Fibroblast of skin of scalp (primary cell): ENCODE results near the gene SLC45A1.
"Not testable (repeated sequence)": the region's sequence is repeated elsewhere in the genome, so short reads cannot be mapped to it uniquely, and the experiment has no call there.

ENCODE experiments used
- DNase-seq: peaks from one replicate; pipeline ENCODE4 v3.0.0-alpha.2; 2013

The SLC45A1 gene

DNA sequence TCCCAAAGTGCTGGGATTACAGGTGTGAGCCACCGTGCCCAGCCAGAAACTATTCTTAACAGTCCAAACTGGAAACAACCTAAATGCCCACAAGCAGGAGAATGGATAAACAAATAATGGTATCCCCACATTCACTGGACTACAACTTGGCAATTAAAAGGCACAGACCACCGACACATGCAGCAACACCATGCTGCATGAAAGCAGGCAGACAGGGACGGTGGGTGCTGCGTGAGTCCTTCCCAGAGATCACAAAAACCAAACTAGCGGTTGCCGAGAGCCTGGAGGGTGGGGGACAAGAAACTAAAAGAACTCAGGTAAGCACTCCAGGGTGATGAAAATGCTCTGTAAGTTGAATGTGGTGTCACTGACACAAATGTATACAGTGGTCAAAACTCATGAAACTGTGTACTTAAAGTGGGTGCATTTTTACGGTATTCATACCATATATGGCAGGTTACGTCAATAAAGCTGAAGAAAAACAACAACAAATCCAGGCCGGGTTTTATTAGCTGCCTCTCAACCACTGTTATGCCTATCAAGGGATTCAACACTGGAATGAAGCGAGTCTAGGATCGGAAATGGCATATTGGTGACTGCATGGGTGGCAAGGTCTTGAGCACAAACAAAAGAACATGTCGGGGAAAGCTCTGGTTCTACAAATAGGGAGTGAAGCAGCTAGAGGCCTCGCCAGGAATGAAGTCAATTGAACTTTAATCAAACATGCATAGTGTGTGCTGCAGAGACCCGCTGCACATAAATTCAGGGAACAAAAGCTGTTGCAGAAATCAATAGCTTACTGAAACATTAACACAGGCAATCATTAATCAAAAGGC, 52.4 kb downstream of the SLC45A1 start:
- DNase-seq = peak; percentile 71

DNA sequence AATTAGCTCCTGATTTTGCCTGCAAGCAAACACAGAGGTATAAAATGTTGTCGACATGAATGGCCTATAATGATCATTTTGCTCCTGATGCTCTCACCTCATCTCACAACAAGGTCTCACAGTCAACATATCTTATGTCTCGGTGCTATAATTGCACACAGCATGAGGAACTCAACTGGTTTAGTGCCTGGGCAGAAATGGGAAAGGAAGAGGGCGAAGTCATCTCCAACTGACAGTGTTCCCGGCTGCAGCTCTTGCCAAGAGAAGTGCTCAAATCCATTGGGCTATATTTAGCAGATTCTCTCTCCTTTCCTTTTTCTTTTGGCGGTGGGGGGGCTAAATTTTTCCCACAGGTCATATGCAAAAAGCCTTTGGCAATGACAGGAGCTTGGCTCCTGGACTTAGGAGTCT, 53.0 kb downstream of the SLC45A1 start:
- peak; percentile 36 for DNase-seq

DNA sequence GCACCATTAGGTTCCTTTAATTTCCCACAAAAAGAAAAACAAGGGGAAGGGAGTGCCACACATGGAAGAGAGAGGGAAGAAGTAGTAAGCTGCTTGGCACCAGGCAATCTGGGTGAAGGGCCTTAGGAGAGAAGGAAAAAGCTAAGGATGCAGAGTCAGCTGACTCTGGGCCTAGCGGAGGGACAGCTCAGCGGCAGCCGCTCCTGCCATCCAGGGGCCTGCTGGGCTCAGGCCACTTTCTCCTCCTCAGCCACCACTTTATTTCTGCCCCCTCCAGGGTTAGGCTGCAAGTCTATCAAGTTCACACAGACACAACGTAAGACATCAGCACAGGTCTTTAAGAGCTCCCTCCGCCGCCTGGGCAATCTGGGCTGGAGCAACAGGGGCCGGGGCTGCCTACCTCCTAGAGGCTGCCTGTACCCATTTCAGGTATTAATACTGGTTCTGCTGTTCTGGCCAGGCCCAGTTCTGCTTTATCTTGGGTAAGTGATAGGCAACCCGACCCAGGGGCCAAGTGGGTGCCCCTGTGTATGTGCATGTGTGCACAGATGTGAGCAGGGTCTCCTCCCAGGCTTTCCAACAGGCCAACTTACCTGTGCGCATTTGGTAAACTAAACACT, 53.6 kb downstream of the SLC45A1 start:
- no peak for DNase-seq

DNA sequence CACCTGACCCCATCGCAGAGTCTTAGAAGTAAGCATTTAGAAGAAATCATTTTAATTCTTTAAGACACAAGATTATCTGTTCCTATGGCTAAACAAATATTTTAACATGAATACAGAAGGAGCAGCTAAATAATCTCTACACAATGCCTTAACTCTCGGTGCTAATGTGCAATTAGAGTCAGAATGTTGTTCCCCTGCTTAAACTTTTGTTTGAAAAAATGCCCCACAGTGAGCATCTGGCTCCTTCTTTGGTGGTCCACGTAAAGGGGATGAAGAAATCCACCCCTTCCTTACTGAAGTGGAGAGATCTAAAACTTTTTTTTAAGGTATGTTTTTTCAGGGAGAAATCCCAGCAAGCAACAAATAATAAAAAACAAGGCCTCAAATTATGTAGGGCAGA, 55.2 kb downstream of the SLC45A1 start:
- DNase-seq = no peak

DNA sequence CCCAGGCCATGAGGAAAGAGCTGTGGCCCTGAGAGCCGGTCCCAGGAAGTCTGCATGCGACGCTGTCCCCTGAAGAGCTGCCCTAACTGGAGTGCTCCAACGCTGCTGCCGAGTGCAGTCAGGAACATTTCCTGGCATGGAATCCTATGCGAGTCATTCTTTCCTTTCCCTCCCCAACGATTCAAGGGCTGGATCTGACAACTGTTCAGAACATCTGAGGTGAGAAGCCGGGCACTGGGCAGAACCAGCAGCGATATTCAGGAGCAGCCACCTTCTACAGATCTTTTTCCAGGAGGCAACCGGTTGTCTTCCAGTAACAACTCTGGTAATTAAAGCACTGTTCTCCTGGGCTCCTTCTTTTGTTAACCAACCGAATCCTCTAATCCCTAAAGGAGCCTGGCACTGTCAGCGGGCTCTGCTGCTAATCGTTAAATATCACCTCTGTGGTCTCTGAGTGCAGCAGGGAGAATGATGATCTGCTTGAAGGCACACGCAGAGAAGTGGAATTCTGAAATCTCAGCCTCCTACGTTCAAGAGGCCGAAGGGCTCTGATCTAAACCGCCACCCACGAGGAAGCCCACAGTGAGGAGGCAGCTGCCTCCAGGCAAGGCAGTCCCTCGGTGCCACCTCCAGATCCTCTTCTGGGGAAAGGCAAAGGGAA, 55.8 kb downstream of the SLC45A1 start:
- peak; percentile 75 for DNase-seq

DNA sequence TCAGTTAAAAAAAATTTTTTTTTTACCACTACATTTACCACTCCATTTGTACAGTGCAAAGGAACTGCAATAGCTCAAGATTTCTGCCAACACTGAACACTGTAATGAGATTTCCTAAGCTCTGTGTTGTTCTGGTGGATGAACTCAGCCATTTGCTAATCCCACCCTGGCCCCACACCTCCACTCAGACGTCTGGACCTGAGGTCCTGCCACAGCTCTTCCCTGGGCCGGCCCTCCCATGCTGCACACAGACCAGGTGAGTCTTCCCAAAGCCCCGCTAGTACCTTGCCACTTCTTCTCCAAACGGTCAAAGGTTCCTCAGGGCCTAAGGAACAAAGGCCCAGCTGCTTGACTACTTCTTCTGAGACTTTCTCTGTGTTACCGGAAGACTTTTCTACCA, 56.4 kb downstream of the SLC45A1 start:
- no peak for DNase-seq

DNA sequence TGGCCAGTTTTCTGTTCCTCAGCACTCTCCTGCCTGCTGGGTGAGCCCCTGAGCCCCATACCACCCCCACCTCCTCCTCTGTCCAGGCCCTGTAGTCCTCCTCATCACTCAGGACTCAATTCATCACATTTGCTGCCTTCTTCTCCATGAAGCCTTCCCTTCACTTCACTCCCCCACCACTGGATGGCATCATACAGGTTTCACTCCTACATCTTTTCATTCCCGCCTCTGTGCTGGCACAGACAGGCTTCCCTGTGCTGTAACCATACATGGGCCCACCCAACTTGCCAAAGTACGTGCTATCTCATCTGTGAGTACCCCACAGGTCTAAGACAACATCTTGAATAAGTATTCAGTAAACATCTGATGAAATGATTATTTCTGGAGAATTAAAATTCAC, 56.9 kb downstream of the SLC45A1 start:
- peak; percentile 42 for DNase-seq

DNA sequence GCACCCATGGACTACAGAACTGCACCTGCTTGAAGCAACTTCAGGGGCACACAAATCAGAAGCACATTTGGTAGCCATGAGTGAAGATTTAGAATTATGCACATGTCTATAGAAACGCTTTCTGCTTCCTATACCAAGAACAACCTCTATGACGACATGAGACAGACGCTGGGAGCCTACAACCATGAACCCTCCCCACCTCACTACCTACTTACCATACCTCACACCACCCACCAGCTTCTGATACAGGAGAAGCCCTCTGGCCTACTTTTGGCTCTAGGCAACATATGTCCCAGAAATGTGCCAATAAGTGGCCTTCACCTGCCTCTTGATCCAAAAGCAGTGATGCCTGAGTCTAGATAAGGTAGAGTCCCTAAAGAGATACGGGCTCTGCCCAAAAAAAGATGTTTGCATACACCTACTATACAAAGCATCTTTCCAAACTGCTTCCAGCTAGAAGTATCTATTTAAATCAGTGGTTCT, 58.5 kb downstream of the SLC45A1 start:
- DNase-seq = no peak

DNA sequence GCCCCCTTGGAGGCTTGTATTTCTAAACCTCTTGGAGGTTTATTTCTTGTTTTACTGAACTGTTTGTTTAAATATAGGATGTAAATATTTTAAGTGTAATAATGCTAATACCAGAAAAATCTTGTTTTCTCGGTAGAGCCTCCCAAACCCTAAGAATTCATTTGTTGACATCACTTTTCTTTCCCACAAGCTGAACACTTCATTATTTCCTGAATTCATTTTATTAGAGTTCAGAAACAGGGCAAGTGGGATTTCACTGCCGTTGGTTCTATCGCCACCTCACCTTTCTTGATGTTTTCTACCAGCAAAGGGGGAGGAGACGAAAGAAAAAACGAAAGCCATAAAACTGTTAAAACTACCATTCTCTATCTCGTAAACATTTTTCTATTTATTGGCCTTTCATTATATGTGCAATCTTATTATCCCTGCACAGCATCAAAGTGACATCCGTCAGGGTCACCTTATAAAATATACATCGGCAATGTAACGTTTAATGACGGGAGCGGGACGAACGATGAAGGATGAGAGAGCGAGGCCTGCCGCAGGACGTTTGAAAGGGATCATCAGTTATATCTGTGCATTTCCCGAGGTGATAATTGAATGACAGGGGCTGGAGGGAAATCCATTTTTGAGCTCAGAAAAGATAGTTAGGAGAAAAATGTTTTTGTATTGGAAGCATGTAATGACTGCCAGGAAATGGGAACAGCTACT, 59.5 kb downstream of the SLC45A1 start:
- no peak for DNase-seq

DNA sequence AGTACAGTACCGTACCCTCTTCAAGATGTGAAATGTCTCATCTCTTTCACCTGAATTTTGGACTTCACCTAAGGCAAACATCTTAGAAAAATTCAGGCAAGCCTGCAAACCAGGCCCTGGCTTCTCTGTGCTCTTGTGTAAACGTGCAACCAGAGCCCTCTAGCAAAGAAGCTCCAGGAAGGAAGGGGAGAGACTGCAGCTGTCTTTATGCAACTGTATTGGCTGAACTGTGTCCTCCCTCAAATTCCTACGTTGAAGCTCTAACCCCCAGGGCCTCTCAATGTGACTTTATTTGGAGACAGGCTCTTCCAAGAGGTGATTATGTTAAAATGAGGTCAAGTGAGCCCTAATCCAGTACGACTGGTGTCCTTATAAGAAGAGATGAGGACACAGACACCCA, 60.3 kb downstream of the SLC45A1 start:
- DNase-seq = no peak

DNA sequence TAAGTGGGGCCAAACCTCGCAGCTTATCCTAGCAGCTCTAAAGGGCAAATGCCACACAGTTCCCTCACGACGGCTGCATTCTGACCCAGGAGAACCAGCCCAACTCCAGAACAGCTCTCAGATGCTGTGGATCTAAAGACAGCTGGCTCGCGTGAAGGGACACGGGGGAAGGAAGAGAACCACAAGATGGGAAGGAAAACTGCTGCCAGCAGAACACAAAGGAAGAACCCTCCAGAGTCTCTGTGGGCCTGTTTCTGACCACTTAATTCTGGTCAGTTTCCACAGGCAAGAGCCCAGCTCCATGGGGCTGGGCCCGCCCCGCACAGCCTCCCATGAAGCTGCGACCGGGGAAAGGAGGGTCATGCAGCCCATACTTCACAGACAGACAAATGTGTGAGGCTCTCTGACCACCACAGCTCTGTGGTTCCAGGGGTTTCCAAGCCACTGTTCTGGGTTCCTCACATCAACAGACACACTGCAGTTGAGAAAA, 61.1 kb downstream of the SLC45A1 start:
- no peak for DNase-seq

DNA sequence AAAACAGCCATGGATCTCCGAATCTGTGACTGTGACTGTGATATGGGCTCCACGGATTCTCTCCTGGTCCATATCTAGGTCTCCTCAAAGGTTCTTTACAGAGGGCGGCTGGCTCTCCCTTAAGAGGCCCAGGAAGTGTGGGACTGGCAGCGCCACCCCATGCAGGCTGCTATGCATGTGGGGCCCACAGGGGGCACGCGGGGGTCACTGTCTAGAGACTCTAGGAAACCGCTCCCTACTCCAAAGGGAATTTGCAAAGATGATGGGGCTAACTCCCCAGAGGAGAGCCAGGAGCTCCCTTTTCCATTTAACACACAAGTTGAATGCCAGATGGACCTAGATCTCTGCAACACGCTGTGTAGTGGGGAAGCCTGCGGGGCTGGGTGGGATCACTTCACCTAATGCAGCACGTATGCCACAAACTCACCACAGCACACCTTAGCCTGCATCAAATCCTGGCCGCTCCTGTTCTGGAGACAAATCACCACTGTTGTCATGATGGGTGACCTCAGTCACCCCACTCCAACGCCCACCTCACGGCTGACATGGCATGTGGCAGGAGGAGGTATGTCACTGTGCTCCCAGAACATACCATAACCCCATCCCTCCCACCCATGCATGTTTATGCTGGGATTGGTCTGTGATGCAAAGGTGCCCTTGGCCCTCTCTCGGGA, 61.7 kb downstream of the SLC45A1 start:
- no peak for DNase-seq

DNA sequence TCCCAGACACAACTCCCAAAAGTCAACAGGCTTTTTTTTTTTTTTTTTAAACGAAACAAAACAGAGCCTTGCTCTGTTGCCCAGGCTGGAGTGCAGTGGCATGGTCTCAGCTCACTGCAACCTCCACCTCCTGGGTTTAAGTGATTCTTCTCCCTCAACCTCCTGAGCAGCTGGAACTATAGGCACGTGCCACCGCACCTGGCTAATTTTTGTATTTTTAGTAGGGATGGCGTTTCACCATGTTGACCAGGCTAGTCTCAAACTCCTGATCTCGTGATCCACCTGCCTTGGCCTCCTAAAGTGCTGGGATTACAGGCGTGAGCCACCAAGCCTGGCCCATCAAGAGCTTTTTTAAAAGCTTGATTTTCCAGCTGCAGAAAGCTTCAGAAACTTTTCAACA, 62.4 kb downstream of the SLC45A1 start:
- not testable (repeated sequence) for DNase-seq

DNA sequence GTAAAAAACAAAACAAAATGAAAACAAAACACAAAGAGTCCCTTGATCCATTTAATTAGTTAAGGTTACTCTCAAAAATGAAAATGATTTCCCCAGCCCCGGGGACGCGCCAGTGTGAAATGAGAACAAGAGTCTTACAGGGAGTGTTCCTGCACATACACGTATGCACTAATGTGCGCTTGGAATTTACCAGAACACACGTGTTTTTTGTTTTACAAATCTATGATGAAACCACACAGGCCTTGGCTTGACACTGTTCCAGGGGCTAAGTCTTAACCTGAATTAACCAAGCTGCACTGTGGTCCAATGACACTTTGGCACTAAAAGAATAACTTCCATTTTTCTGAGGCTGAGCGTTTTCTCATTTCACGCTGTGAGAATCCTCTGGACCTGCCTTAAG, 63.7 kb downstream of the SLC45A1 start:
- no peak for DNase-seq

DNA sequence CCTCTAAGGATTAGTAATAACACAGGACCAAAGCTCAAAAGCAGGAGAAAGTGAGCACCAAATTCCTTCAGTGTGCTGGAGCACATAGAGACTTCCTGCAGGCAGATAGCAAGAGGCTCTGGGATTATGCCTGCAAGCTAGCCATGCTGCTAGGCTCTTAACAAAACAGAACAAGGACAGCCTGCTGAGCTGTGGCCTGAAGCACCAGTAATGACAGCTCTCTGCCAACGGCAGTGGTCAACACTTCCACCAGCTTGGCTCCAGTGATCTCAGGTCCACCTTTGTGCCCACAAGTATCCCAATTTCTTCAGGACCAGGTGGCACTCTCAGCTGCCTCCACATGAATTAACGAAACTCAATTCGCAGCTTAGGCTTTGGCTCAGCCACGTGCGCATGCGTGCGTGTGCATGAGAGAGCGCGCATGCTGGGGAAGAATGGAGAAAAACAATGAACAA, 64.2 kb downstream of the SLC45A1 start:
- peak; percentile 53 for DNase-seq

DNA sequence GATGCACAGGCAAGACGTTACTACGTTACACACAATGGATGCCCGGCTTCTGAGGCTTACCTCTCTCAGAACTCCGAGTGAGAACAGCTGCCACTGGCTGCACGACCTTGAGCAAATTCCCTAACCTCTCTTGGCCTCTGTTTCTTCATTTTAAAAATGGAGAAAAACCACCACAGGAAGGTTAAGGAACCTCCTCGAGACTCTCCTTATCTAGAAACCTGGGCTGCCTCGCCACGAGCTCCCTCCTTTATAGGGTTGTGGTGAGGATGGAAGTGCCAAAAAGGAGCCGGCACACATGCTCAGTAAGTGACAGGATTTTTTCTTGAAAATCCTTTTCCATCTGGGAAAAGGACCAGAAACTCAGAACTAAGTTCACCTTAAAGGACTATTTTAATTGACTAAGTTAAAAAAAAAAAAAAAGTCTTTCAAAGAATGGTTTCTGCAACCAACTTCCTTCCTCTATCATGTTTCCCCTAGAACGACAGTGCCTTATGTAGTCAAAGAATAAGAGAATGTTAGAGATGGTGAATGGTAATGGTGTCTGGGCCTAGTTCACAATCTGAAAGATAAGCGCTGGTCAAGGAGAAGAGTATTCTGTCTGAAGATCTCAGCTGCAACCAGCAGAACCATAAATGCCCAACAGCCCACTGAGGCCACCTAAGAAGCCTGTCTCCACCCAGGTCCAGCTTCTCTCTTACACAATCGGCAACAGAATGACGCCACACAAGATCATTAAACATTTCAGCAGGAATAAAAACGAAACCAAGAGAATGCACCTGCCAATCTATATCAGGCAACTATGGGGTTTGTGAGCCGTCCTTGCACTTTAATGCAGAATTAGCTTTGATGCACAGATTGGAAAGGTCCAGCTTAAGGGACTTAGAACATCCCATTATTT, 64.9 kb downstream of the SLC45A1 start:
- no peak for DNase-seq

DNA sequence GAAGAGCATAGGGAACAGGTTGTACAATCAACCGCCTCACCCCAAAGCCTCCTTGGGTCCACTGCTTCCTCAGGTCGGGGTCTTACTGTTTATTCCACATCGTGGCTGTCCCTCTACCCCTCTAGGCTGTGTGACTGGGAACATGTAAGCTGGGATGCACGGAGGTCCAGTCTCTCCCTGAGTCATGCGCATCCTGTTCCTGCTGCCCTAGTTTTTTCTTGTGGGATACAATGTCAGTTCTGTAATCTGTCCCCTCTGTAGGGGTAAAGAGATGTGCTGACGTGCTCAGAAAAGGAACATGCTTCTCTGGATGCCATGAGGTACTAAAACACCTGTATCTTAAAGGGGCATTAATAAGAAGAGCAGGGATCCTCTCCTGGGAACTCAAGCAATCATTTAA, 66.2 kb downstream of the SLC45A1 start:
- no peak for DNase-seq

DNA sequence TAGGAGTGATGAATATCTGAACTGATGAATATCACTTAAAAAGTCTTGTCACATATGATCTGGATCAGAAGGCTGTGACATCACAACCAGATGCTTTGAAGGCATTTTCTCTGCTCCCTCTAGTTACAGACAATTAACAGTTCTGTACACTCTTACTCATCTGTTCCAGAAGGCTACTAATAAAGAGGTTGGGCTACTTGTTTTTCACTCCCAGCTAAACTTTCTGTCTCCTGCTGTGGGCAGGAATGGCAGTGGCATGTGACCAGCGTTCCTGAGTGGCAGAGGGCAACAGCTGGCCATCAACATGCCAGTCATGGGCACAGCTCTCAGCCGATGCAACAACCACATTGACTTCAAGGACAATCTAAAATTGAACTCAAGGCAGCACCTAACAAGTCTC, 66.7 kb downstream of the SLC45A1 start:
- DNase-seq = no peak

DNA sequence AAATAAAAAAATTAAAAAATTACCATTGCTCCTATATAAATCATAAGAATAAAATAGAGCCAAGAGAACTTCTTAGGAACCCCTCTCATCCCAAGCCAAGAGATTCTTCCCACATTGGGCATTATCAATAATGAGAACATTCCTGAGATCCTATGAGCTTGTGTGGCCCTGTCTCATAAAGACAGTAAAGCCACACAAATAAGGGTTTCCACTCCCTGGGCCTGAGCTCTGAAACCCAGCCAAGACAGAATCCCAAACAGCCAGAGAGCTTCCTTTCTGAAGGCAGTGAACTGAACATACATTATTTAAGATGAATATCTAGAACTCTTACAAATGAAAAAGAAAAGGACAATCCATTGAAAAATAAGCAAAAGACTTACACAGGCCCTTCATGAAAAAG, 68.3 kb downstream of the SLC45A1 start:
- no peak for DNase-seq

DNA sequence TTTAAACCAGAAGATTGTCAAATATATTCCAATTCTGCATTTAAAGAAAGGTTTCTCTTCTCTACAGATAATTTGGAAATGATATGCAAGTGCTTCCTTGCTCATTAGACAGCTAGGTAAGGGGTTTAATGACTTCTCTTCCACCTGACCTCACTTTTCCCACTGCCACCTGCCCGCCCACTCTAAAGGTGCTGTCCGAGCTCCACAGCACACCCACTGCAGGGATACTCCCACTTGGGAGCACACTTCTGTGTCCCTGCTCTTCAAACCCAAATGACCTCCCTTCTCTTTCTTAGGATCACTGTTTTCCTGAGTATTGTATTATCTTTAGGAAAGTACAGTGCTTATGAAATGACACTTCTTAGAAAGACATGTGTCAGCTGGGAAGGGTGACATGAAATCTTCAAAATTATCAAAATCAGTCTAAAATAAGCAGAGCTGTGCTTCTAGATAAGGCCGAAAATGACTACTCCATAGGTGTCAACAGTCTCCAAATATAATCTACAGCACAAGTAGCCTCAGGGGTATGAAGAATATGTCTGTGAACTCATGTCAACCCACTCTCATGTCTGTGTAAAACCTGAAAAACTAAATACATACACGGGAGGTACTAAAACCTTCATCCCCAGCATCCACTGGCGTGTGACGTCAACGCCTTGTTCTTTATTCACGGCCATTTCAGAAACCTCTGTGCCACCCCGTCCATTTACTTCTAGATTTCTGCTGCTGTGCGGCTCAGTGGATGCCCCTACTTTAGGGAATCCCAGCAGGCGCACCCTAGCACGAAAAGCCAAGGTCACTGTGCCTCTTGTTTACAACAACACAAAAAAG, 71.0 kb downstream of the SLC45A1 start:
- no peak for DNase-seq
